ENCODE results near the gene FBXW7.

FBXW7 gene

GRCh38 chr4:152399246-152399645 is 136.6 kb downstream of the FBXW7 start:
- H3K9me3 ChIP-seq (ENCODE audit: control insufficient read depth, insufficient read depth, low read depth, low read length): no peaks in the 10 kb centered on the region
- H3K4me1 ChIP-seq (ENCODE audit: control insufficient read depth, insufficient read depth, low read length): peaks cover 7% of the 10 kb centered on the region; the same call in 1 of the 2 replicates
- H3K9ac ChIP-seq (ENCODE audit: low read length): no peak overlapping the region
- no peak overlapping the region for H3K4me3 ChIP-seq (ENCODE audit: low read depth, low read length)
- no peaks in the 10 kb centered on the region for H3K27me3 ChIP-seq (ENCODE audit: control insufficient read depth, insufficient read depth, low read length)
- H3K36me3 ChIP-seq (ENCODE audit: control insufficient read depth, insufficient read depth, low read length): no peaks in the 10 kb centered on the region
- no peak overlapping the region for H3K27ac ChIP-seq (ENCODE audit: low read depth, low read length)

- H3K27ac ChIP-seq (ENCODE audit: low read depth, low read length): no peak overlapping the region
- H3K9me3 ChIP-seq (ENCODE audit: control insufficient read depth, insufficient read depth, low read depth, low read length): no peaks in the 10 kb centered on the region
- no peaks in the 10 kb centered on the region for H3K4me1 ChIP-seq (ENCODE audit: control insufficient read depth, insufficient read depth, low read length)
- H3K4me3 ChIP-seq (ENCODE audit: low read depth, low read length): no peak overlapping the region
- no peaks in the 10 kb centered on the region for H3K27me3 ChIP-seq (ENCODE audit: control insufficient read depth, insufficient read depth, low read length)
- no peaks in the 10 kb centered on the region for H3K36me3 ChIP-seq (ENCODE audit: control insufficient read depth, insufficient read depth, low read length)
- H3K9ac ChIP-seq (ENCODE audit: low read length): no peak overlapping the region
Measured at GRCh38 chr4:152398060-152398459, 137.8 kb downstream of the FBXW7 start.

GRCh38 chr4:152394791-152395190 is 141.1 kb downstream of the FBXW7 start:
- H3K4me1 ChIP-seq (ENCODE audit: control insufficient read depth, insufficient read depth, low read length): no peaks in the 10 kb centered on the region
- no peaks in the 10 kb centered on the region for H3K9me3 ChIP-seq (ENCODE audit: control insufficient read depth, insufficient read depth, low read depth, low read length)
- H3K27ac ChIP-seq (ENCODE audit: low read depth, low read length): no peak overlapping the region
- H3K4me3 ChIP-seq (ENCODE audit: low read depth, low read length): no peak overlapping the region
- H3K9ac ChIP-seq (ENCODE audit: low read length): no peak overlapping the region
- no peaks in the 10 kb centered on the region for H3K27me3 ChIP-seq (ENCODE audit: control insufficient read depth, insufficient read depth, low read length)
- no peaks in the 10 kb centered on the region for H3K36me3 ChIP-seq (ENCODE audit: control insufficient read depth, insufficient read depth, low read length)

- Histone ChIP-seq H3K36me3 (ENCODE audit: control insufficient read depth, insufficient read depth, low read length) (no peaks in the 10 kb centered on the region), H3K4me1 (ENCODE audit: control insufficient read depth, insufficient read depth, low read length) (no peaks in the 10 kb centered on the region), H3K27me3 (ENCODE audit: control insufficient read depth, insufficient read depth, low read length) (no peaks in the 10 kb centered on the region), H3K27ac (ENCODE audit: low read depth, low read length) (no peak overlapping the region), H3K4me3 (ENCODE audit: low read depth, low read length) (no peak overlapping the region), H3K9ac (ENCODE audit: low read length) (no peak overlapping the region), H3K9me3 (ENCODE audit: control insufficient read depth, insufficient read depth, low read depth, low read length) (no peaks in the 10 kb centered on the region)
Measured at GRCh38 chr4:152392079-152392478, 143.8 kb downstream of the FBXW7 start.

GRCh38 chr4:152390216-152390615 is 145.7 kb downstream of the FBXW7 start:
- Histone ChIP-seq H3K4me1 (ENCODE audit: control insufficient read depth, insufficient read depth, low read length) (no peaks in the 10 kb centered on the region), H3K27ac (ENCODE audit: low read depth, low read length) (no peak overlapping the region), H3K9me3 (ENCODE audit: control insufficient read depth, insufficient read depth, low read depth, low read length) (no peaks in the 10 kb centered on the region), H3K4me3 (ENCODE audit: low read depth, low read length) (no peak overlapping the region), H3K9ac (ENCODE audit: low read length) (no peak overlapping the region), H3K27me3 (ENCODE audit: control insufficient read depth, insufficient read depth, low read length) (no peaks in the 10 kb centered on the region), H3K36me3 (ENCODE audit: control insufficient read depth, insufficient read depth, low read length) (no peaks in the 10 kb centered on the region)

- H3K4me1 ChIP-seq (ENCODE audit: control insufficient read depth, insufficient read depth, low read length): no peaks in the 10 kb centered on the region
- H3K9me3 ChIP-seq (ENCODE audit: control insufficient read depth, insufficient read depth, low read depth, low read length): no peaks in the 10 kb centered on the region
- H3K27me3 ChIP-seq (ENCODE audit: control insufficient read depth, insufficient read depth, low read length): no peaks in the 10 kb centered on the region
- H3K4me3 ChIP-seq (ENCODE audit: low read depth, low read length): no peak overlapping the region
- H3K36me3 ChIP-seq (ENCODE audit: control insufficient read depth, insufficient read depth, low read length): no peaks in the 10 kb centered on the region
- no peak overlapping the region for H3K9ac ChIP-seq (ENCODE audit: low read length)
- H3K27ac ChIP-seq (ENCODE audit: low read depth, low read length): no peak overlapping the region
Measured at GRCh38 chr4:152389359-152389758, 146.5 kb downstream of the FBXW7 start.

GRCh38 chr4:152385551-152385950 is 150.3 kb downstream of the FBXW7 start:
- no peak overlapping the region for H3K9ac ChIP-seq (ENCODE audit: low read length)
- H3K27me3 ChIP-seq (ENCODE audit: control insufficient read depth, insufficient read depth, low read length): no peaks in the 10 kb centered on the region
- H3K9me3 ChIP-seq (ENCODE audit: control insufficient read depth, insufficient read depth, low read depth, low read length): no peaks in the 10 kb centered on the region
- peaks cover 9% of the 10 kb centered on the region; the same call in 1 of the 2 replicates for H3K4me1 ChIP-seq (ENCODE audit: control insufficient read depth, insufficient read depth, low read length)
- no peak overlapping the region for H3K4me3 ChIP-seq (ENCODE audit: low read depth, low read length)
- H3K36me3 ChIP-seq (ENCODE audit: control insufficient read depth, insufficient read depth, low read length): no peaks in the 10 kb centered on the region
- no peak overlapping the region for H3K27ac ChIP-seq (ENCODE audit: low read depth, low read length)

GRCh38 chr4:152382057-152382785 is 153.7 kb downstream of the FBXW7 start:
- Histone ChIP-seq H3K9ac (ENCODE audit: low read length) (no peak overlapping the region), H3K36me3 (ENCODE audit: control insufficient read depth, insufficient read depth, low read length) (no peaks in the 10 kb centered on the region), H3K9me3 (ENCODE audit: control insufficient read depth, insufficient read depth, low read depth, low read length) (no peaks in the 10 kb centered on the region), H3K27me3 (ENCODE audit: control insufficient read depth, insufficient read depth, low read length) (no peaks in the 10 kb centered on the region), H3K4me1 (ENCODE audit: control insufficient read depth, insufficient read depth, low read length) (peaks cover 9% of the 10 kb centered on the region; the same call in 1 of the 2 replicates), H3K27ac (ENCODE audit: low read depth, low read length) (no peak overlapping the region), H3K4me3 (ENCODE audit: low read depth, low read length) (no peak overlapping the region)

- H3K9ac ChIP-seq (ENCODE audit: low read length): no peak overlapping the region
- H3K36me3 ChIP-seq (ENCODE audit: control insufficient read depth, insufficient read depth, low read length): no peaks in the 10 kb centered on the region
- no peak overlapping the region for H3K4me3 ChIP-seq (ENCODE audit: low read depth, low read length)
- H3K4me1 ChIP-seq (ENCODE audit: control insufficient read depth, insufficient read depth, low read length): peaks cover 9% of the 10 kb centered on the region; the same call in 1 of the 2 replicates
- H3K27ac ChIP-seq (ENCODE audit: low read depth, low read length): no peak overlapping the region
- H3K27me3 ChIP-seq (ENCODE audit: control insufficient read depth, insufficient read depth, low read length): no peaks in the 10 kb centered on the region
- H3K9me3 ChIP-seq (ENCODE audit: control insufficient read depth, insufficient read depth, low read depth, low read length): no peaks in the 10 kb centered on the region
Measured at GRCh38 chr4:152380919-152381318, 155.0 kb downstream of the FBXW7 start.

GRCh38 chr4:152380185-152380584 is 155.7 kb downstream of the FBXW7 start:
- Histone ChIP-seq H3K4me3 (ENCODE audit: low read depth, low read length) (no peak overlapping the region), H3K4me1 (ENCODE audit: control insufficient read depth, insufficient read depth, low read length) (peaks cover 9% of the 10 kb centered on the region; the same call in 1 of the 2 replicates), H3K9ac (ENCODE audit: low read length) (no peak overlapping the region), H3K27me3 (ENCODE audit: control insufficient read depth, insufficient read depth, low read length) (no peaks in the 10 kb centered on the region), H3K27ac (ENCODE audit: low read depth, low read length) (no peak overlapping the region), H3K9me3 (ENCODE audit: control insufficient read depth, insufficient read depth, low read depth, low read length) (no peaks in the 10 kb centered on the region), H3K36me3 (ENCODE audit: control insufficient read depth, insufficient read depth, low read length) (no peaks in the 10 kb centered on the region)

GRCh38 chr4:152374606-152375285 is 161.1 kb downstream of the FBXW7 start:
- no peak overlapping the region for H3K4me3 ChIP-seq (ENCODE audit: low read depth, low read length)
- no peaks in the 10 kb centered on the region for H3K27me3 ChIP-seq (ENCODE audit: control insufficient read depth, insufficient read depth, low read length)
- H3K9me3 ChIP-seq (ENCODE audit: control insufficient read depth, insufficient read depth, low read depth, low read length): no peaks in the 10 kb centered on the region
- H3K27ac ChIP-seq (ENCODE audit: low read depth, low read length): no peak overlapping the region
- H3K36me3 ChIP-seq (ENCODE audit: control insufficient read depth, insufficient read depth, low read length): no peaks in the 10 kb centered on the region
- no peaks in the 10 kb centered on the region for H3K4me1 ChIP-seq (ENCODE audit: control insufficient read depth, insufficient read depth, low read length)
- H3K9ac ChIP-seq (ENCODE audit: low read length): no peak overlapping the region
